KG1 (cell line): Measurements from ENCODE around the gene MRM1.

ENCODE experiments used
- DNase-seq: peaks from one replicate; lab custom pipeline; 2025; lab: John Stamatoyannopoulos, UW

MRM1 gene

GRCh38 chr17:36601303-36602029 lies at the start of gene MRM1:
TSS of gene MRM1 (plus strand) at chr17:36601583. CDS start at chr17:36601811, 228 bp downstream.
- DNase-seq, result peak; percentile 61

GRCh38 chr17:36553459-36553858 lies 47.9 kb upstream of the MRM1 start:
- no peak for DNase-seq

- DNase-seq, result no peak
Measured at GRCh38 chr17:36566081-36566480, 35.3 kb upstream of the MRM1 start.

- DNase-seq, result no peak
Measured at GRCh38 chr17:36575028-36575427, 26.4 kb upstream of the MRM1 start.

GRCh38 chr17:36576793-36577192 lies 24.6 kb upstream of the MRM1 start:
- no peak for DNase-seq

GRCh38 chr17:36578671-36579070 lies 22.7 kb upstream of the MRM1 start:
- DNase-seq, result no peak

GRCh38 chr17:36583787-36584186 lies 17.6 kb upstream of the MRM1 start:
- no peak for DNase-seq

- DNase-seq, result no peak
Measured at GRCh38 chr17:36586138-36586537, 15.2 kb upstream of the MRM1 start.

- DNase-seq, result no peak
Measured at GRCh38 chr17:36590082-36590481, 11.3 kb upstream of the MRM1 start.

- DNase-seq, result peak; percentile 38
Measured at GRCh38 chr17:36591434-36592315, 9.7 kb upstream of the MRM1 start, which contains the start of gene DHRS11. TSS of gene DHRS11 (plus strand) at chr17:36591879. CDS start at chr17:36592010, 131 bp downstream.

GRCh38 chr17:36592316-36592715 lies 9.1 kb upstream of the MRM1 start:
- DNase-seq, result no peak

GRCh38 chr17:36592716-36593321 lies 8.6 kb upstream of the MRM1 start:
- DNase-seq, result no peak

- no peak for DNase-seq
Measured at GRCh38 chr17:36593656-36594316, 7.6 kb upstream of the MRM1 start.

- DNase-seq, result no peak
Measured at GRCh38 chr17:36594626-36595401, 6.6 kb upstream of the MRM1 start.

GRCh38 chr17:36597226-36597625 lies 4.2 kb upstream of the MRM1 start:
- DNase-seq, result no peak

- DNase-seq, result no peak
Measured at GRCh38 chr17:36597866-36598777, 3.3 kb upstream of the MRM1 start.

- no peak for DNase-seq
Measured at GRCh38 chr17:36598951-36599401, 2.4 kb upstream of the MRM1 start.

GRCh38 chr17:36599546-36600250 lies 1.7 kb upstream of the MRM1 start:
- DNase-seq, result no peak

GRCh38 chr17:36600465-36600864 lies 918 bp upstream of the MRM1 start:
- no peak for DNase-seq

GRCh38 chr17:36600936-36601302 lies 464 bp upstream of the MRM1 start:
- no peak for DNase-seq
